DND-41 (cell line): ENCODE results near the gene RMI2.

Source experiments
- CTCF ChIP-seq: IDR thresholded peaks from 2 replicates; pipeline ENCODE4 v1.5.1; 2012; ENCODE audit warnings: borderline replicate concordance, low read length, moderate library complexity, mild to moderate bottlenecking; ENCODE audit not compliant: poor library complexity, severe bottlenecking; ENCODE audit errors: extremely low read depth
- EZH2 ChIP-seq: IDR thresholded peaks from 3 replicates; pipeline ENCODE4 v1.6.1; 2012; ENCODE audit warnings: borderline replicate concordance, low read depth, mild to moderate bottlenecking, moderate library complexity, low read length, inconsistent platforms; ENCODE audit not compliant: severe bottlenecking

GRCh38 chr16:11377154-11377553 is 31.9 kb downstream of the RMI2 start:
- TF ChIP-seq CTCF (no peak), EZH2 (no peak)
